NCI-H748 treated with DMSO at 0.1 percent for 48 hours (cell line): ENCODE data around the gene RTCA.
A peak's percentile ranks its signal among the peaks of the same experiment; 100 is the strongest.
"Not testable (repeated sequence)": the region's sequence is repeated elsewhere in the genome, so short reads cannot be mapped to it uniquely, and the experiment has no call there.

Experiments used
- DNase-seq: peaks from one replicate; lab custom pipeline; 2025; lab: John Stamatoyannopoulos, UW

Gene RTCA

DNA sequence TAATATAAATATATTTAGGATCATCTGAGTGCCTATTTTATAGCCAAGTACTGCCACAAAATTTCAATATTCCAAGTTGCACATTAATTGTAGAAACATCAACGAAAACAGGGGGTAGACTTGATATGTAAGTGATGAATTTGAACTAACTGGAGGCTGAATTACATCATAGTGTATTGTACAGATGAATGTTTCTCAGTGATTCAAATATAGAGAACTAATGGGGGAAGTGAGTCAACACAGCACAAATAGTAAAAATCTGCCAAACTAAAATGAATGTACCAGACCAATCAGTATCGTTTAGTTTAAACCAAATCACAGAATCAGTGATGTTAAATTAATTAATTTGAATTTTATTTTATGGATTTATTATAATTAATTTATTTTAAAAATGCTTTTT, 42.8 kb downstream of the RTCA start:
- no peak for DNase-seq

- no peak for DNase-seq
These were observed 43.8 kb downstream of the RTCA start for GRCh38 chr1:100309863-100310262.

DNA sequence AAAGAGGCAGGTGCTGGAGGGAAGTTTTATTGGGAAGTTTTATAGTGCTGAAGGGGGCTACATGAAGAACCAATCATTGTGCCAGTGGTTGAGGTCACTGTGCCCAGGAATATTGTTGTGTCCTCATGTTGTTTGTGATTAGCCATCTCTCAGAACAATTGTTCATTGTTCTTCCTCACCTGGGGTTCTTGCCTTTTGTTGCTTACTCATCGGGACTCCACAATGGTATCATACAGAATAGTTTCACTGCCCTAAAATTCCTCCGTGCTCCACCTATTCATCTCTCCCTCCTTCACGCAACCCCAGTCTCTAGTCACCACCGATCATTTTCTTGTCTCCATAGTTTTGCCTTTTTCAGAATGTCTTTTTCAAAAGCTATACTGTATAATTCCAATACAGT, 47.4 kb downstream of the RTCA start:
- no peak for DNase-seq

- DNase-seq: no peak
These were observed 50.6 kb downstream of the RTCA start for GRCh38 chr1:100316622-100317021.

DNA sequence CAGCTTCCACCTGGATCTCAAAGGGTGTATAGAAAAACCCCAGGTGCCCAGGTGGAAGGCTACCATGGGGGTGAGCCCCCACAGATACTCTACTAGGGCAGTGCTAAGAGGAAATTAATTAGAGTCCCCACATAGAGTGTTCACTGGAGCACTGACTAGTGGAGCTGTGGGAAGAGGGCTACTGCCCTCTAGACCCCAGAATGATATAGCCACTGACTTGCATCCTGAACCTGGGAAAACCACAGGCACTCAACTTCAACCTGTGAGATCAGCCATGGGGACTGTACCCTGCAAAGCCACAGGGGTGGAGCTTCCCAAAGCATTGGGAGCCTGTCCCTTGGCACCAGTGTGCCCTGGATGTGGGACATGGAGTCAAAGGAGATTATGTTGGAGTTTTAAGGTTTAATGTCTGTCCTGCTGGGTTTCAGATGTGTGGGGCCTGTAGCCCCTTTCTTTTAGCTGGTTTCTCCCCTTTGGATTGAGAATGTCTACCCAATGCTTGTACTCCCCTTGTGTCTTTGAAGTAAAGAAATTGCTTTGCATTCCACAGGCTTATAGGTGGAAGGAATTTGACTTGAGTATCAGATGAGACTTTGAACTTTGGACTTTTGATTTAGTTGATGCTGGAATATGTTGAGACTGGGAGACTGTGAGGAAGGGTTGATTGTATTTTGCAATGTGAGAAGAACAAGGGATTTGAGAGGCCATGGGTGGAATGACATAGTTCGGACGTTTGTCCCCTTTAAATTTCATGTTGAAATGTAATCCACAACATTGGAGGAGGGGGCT, 54.5 kb downstream of the RTCA start:
- DNase-seq: no peak

- DNase-seq: no peak
These were observed 55.1 kb downstream of the RTCA start for GRCh38 chr1:100321100-100321493.

DNA sequence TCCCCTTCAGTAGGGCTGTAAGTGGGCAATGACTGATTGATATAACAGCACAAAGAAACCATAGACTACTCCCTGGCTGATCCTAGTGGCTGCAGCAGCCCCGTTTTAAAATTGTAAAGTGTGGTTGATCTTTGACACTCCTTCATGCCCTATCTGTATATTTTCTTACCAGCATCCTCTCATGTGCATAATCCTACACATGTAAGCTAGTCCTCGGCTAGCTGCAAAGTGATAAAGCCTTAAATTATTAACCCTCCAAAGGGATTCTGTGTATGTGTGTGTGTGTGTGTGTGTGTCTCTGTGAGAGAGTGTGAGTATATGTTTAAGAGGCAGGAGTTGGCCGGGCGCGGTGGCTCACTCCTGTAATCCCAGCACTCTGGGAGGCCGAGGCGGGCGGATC, 55.5 kb downstream of the RTCA start:
- DNase-seq: no peak

DNA sequence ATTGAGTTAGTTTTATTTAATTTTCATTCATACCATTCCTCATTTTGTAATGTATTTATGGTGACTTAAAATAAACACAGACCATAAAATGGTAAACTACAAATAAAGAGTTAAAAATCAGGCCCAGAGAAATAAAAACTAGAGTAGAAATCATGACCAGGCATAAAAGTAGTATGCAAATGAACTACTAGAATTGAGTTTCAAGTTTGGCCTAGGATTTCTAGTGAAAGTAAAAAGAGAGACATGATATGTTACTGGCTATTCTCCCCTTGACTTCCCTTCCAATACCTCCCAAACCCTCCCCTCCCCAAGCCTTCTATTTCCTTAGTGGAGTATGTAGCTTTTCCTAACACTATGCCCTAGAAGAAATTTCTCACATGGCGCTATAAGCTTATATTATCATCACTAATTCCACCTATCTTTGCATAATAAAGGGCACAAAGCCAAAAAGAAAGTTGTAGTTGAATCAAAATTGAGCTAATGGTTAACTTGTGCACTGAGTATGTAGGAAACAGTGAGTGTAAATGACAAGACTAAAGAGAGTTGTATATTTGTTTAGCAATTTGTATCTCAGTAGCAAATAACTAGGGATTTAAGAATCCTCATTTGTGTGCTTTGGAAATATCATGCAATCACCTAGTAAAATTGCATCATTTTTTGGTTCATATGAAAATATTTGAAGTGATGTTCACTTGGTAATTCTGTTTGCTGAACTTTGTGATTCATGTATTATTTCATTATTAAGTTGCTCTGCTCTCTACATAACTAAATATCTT, 56.6 kb downstream of the RTCA start:
- no peak for DNase-seq

- DNase-seq: no peak
These were observed 57.5 kb downstream of the RTCA start for GRCh38 chr1:100323419-100324106.

GRCh38 chr1:100325415-100326324, 59.7 kb downstream of the RTCA start:
- peak; percentile 1 for DNase-seq

DNA sequence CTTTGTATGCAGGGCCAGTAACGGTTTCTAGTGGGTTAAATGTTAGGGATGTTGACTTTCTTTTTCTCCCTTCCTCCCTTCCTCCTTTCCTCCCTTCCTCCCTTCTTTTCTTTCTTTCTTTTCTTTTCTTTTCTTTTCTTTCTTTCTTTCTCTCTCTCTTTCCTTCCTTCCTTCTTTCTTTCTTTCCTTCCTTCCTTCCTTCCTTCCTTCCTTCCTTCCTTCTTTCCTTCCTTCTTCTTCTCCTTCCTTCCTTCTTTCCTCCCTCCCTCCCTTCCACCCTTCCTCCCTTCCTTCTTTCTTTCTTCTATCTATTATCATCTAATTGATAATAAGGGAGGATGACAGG, 60.3 kb downstream of the RTCA start:
- not testable (repeated sequence) for DNase-seq

GRCh38 chr1:100328133-100328532, 62.1 kb downstream of the RTCA start:
- DNase-seq: no peak

GRCh38 chr1:100331146-100331545, 65.1 kb downstream of the RTCA start:
- not testable (repeated sequence) for DNase-seq

GRCh38 chr1:100332331-100332730, 66.3 kb downstream of the RTCA start:
- DNase-seq: no peak

DNA sequence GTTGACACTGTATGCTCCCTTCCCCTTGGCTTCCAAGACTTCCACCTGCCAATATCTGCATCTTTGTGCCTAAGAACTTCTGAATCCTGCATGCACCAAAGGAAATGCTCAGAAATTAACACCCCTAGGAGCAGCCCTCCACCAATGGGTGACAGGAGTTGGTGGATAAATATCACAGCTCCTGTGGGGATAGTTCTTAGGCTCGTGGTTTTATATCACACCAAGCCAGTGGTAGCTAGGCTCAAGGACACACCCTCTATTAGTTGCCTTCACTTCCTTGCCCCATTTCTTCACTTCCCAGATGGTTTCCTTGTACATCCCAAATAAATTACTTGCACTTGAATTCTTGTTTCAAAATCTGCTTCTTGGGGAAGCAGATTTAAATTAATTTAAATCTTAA, 69.4 kb downstream of the RTCA start:
- DNase-seq: no peak

DNA sequence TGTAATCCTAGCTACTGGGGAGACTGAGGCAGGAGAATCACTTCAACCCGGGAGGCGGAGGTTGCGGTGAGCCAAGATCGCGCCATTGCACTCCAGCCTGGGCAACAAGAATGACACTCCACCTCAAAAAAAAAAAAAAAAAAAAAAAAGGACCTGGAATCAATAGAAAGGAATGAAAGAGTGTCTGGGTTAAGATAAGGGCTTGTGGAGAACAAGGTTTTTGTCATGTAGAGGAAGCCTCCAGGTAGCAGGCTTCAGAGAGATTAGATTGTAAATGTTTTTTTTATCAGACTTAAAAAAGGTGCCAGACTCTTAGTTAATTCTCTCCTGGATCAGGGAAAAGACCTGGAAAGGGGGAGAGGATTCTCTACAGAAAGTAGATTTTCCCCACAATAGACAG, 71.9 kb downstream of the RTCA start:
- DNase-seq: not testable (repeated sequence)

- not testable (repeated sequence) for DNase-seq
These were observed 73.7 kb downstream of the RTCA start for GRCh38 chr1:100339735-100340134.

- DNase-seq: no peak
These were observed 74.5 kb downstream of the RTCA start for GRCh38 chr1:100340494-100340893.

GRCh38 chr1:100342348-100342747, 76.3 kb downstream of the RTCA start:
- no peak for DNase-seq
